NCI-H1930 (cell line): ENCODE data around the gene MPIG6B.

Experiments used
- DNase-seq, 2 experiments: peaks; one replicate each; lab custom pipeline; 2025; lab: John Stamatoyannopoulos, UW

Gene MPIG6B

DNA sequence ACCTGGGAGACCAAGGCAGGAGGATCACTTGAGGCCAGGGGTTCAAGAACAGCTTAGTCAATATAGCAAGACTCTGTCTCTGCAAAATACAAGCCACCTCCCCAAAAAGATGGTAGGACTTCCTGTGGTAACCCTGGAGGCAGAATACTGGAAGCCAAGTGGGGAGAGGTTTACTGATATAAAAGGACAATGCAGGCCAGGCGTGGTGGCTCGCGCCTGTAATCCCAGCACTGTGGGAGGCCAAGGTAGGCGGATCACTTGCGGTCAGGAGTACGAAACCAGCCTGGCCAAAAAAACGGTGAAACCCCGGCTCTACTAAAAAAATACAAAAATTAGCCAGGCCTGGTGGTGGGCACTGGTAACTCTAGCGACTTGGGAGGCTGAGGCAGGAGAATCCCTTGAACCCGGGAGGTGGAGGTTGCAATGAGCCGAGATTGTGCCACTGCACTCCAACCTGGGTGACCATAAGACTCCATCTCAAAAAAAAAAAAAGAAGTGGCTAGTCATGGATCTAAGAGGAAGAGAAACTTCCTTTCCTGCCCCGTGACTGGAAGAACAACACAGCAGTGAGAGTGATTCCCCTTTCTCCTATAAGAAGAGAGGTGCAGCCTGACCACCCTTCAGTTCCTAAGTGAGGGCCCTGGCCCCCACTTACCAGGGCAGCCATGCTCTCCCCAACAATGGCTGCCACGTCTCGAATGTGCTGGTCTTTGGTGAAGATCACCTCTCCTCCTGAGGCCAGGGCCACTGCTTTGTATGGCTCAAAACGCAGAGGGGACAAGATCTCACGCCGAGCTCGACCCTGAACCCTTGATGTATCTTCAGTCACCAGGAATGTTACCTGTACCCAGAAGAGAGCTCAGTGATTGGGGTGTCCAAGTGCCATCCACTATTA lies 45.4 kb downstream of the MPIG6B start:
- no peak for DNase-seq

DNA sequence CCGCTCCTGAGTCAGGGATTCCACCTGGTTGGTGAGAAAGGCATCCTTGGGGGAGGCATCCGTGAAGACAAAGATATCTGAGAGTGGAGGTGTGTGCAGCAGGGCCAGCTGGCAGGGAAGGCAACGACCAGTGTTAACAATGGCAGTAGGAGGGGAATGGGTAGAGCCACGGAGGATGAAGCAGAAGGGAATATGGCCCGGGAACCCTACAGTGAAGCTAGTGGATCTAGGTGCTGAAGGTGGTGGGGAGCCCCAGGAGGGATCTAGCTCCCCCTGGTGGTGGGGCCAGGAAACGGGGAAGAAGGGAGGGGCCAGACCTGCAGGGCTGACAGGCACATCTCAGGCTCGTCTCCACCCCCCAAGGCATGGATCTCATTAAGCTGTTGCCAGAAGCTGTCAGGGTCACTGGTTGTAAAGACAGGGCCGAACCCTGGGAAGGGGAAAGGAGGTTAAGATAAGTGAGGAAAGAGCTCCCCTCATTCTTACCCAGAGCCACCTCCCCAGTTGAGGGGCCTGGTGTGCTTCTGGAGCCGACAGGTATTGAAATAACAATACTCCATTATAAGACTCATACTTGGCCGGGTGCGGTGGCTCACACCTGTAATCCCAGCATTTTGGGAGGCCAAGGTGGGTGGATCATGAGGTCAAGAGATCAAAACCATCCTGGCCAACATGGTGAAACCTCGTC lies 46.7 kb downstream of the MPIG6B start:
- DNase-seq, result peak; percentile 38 to 58

DNA sequence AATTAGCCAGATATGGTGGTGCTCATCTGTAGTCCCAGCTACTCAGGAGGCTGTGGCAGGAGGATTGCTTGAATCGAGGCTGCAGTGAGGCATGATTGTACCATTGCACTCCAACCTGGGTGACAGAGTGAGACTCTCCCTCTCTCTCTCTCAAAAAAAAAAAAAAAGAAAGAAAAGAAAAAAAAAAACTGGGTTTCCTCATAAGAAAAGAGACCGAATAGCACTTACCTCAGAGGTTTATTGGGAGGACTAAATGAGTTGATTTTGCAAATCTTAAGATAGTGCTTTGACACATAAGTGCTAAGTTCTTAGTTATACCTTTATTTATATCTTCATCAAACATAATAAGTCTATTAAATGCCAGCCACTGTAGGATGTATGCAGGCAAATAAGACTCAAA lies 47.7 kb downstream of the MPIG6B start:
- no peak for DNase-seq

DNA sequence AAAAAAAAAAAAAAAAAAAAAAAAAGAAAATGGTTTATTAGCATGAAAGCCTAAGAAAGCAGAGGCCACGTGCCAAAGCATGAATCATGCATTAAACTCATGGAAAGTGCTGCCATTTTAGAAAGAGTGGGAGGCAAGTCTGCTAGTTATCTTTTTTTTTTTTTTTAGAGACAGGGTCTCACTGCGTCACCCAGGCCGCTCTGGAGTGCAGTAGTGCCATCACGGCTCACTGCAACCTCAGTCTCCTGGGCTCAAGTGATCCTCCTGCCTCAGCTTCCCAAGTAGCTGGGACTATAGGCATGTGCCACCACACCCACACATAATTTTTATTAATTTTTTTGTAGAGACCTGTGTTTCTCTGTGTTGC lies 48.8 kb downstream of the MPIG6B start:
- no peak for DNase-seq

DNA sequence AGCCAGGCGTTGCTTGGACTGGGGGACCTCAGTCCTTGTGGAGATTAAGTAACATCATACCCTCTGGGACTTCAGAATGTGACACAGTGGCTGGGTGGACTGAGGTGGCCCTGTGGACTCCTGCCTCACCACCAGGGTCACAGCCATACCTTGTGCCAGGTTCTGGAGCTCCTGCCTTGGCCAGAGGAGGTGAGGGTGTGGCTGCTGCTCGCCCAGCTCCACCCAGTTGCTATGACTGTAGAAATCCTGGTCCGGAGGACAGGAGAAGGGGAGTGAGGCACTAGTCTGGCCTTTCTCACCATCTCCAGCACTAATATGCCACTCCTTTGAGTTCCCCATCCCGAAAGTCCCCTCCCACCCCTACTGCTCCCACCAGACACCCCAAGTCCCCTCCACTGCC lies 52.0 kb downstream of the MPIG6B start:
- no peak for DNase-seq

DNA sequence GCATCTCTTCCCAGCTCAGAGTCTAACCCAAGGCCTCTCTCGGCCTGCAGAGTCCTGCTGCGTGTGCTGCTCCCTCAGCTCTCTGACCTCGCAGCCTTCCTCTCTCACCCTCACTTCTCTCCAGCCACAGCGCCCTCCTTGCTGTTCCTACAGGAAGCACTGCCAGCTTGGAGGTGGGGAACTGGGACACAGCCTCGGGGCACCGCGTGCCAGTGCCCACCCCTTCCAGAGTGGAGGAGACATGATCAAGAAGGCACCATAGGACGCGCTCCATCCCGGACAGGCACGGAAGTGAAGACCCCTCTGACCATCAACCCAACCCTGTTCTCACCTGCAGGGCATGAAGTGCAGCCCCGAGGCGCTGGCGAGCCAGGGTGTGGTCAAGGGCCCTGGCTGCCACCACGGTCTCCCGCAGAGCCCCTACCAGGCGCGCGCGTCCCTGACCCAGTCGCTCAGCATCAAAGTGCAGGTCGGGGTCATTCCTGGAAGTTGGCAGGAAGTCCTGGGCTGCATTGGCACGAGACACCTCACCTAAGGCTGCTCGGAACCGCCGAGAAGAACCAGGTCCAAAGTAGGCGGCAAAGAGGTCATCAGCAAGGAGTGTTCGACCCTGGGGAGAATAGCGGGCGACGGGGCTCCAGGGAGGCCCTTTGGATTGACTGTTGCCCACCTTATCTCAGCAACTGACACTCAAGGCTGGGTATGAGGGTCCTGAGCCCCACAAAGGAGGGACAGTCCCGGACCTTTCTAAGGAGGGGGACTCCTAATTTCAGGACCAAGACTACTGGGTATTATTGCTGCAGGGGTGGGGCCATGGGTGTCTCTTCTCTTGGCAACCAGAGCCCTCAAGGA lies 52.7 kb downstream of the MPIG6B start:
- no peak for DNase-seq
